B cell (primary cell): ENCODE data around the gene PIGT. TPM values are rescaled to one million over a fixed set of nuclear protein-coding genes. Genes with fewer than 3 reads are reported as not detected.

Experiments used
- ATAC-seq: fragments of 200-7000 bp; cut with Tn5 transposase; one replicate; pipeline ENCODE4 v1.10.0; 2021; ENCODE audit warnings: low read depth, mild to moderate bottlenecking, moderate number of reproducible peaks, moderate library complexity
- CTCF ChIA-PET: fragments of 350-600 bp; sonication (Branson Sonifier 250); formaldehyde crosslinking; loops from one replicate; lab custom pipeline; 2021; ENCODE audit warnings: antibody characterized with exemption, inconsistent platforms; lab: Charles Lee
- POLR2A ChIA-PET: fragments of 350-600 bp; sonication (Branson Sonifier 250); formaldehyde crosslinking; loops from one replicate; lab custom pipeline; 2021; ENCODE audit warnings: antibody characterized with exemption; lab: Charles Lee
- DNase-seq: peaks from one replicate; pipeline ENCODE4 v3.0.0; 2013
- H2AFZ ChIP-seq: 2 replicates; pipeline ENCODE4 v1.6.1; 2012; ENCODE audit warnings: mild to moderate bottlenecking, low read depth, low read length; ENCODE audit not compliant: insufficient read depth, poor library complexity, severe bottlenecking
- H3K27ac ChIP-seq, 2 donors: 1 replicate in 1 of 2; 2 replicates in 1 of 2; pipeline ENCODE4 v1.5.1; 2012 to 2013; ENCODE audit warnings: low read length in 2 of 2, mild to moderate bottlenecking in 2 of 2, moderate library complexity in 1 of 2
- H3K27me3 ChIP-seq, 4 experiments: fragments of 200-600 bp in 1 of 4; sonication (generic) in 1 of 4; replicated peaks in 1 of 4; 1 replicate in 2 of 4; 2 replicates in 2 of 4; pipeline versions ENCODE4 v1.6.1 to v1.7.0; 2013 to 2016; ENCODE audit warnings: low read length in 3 of 4, mild to moderate bottlenecking in 2 of 4, mixed read lengths in 1 of 4, moderate library complexity in 1 of 4; ENCODE audit not compliant: insufficient read depth in 4 of 4, control insufficient read depth in 3 of 4; ENCODE audit errors: control extremely low read depth in 1 of 4
- H3K36me3 ChIP-seq, 2 experiments: replicated peaks in 1 of 2; 1 replicate in 1 of 2; 2 replicates in 1 of 2; pipeline versions ENCODE4 v1.6.1 to v1.7.1; 2013; ENCODE audit warnings: low read length in 1 of 2; ENCODE audit not compliant: insufficient read depth in 2 of 2, control insufficient read depth in 1 of 2; ENCODE audit errors: control extremely low read depth in 1 of 2, extremely low read depth in 1 of 2
- H3K4me1 ChIP-seq, 2 donors: fragments of 200-600 bp in 1 of 2; sonication (generic) in 1 of 2; 1 replicate in 1 of 2; 2 replicates in 1 of 2; pipeline versions ENCODE4 v1.5.1 to v1.6.1; 2013 to 2017; ENCODE audit warnings: low read length in 2 of 2; ENCODE audit not compliant: control insufficient read depth in 2 of 2, insufficient read depth in 2 of 2
- H3K4me2 ChIP-seq: replicated peaks from 2 replicates; pipeline ENCODE3; 2012; ENCODE audit warnings: mild to moderate bottlenecking, low read depth, low read length; ENCODE audit not compliant: poor library complexity, severe bottlenecking
- H3K4me3 ChIP-seq, 5 experiments: fragments of 200-600 bp in 1 of 5; sonication (generic) in 1 of 5; 1 replicate in 3 of 5; 2 replicates in 2 of 5; pipeline versions ENCODE4 v1.5.1 to v1.7.0; 2011 to 2016; ENCODE audit warnings: low read length in 4 of 5, mild to moderate bottlenecking in 4 of 5, low read depth in 2 of 5, control low read depth in 1 of 5, moderate library complexity in 1 of 5; ENCODE audit not compliant: insufficient read depth in 1 of 5; ENCODE audit errors: control extremely low read depth in 1 of 5, extremely low read depth in 1 of 5
- H3K79me2 ChIP-seq: fragments of 200-600 bp; sonication (generic); one replicate; pipeline ENCODE4 v1.6.0; 2016; ENCODE audit warnings: low read length; ENCODE audit not compliant: control insufficient read depth, insufficient read depth
- H3K9ac ChIP-seq: fragments of 200-600 bp; sonication (generic); 2 replicates; pipeline ENCODE4 v1.6.1; 2017; ENCODE audit warnings: mild to moderate bottlenecking, low read length, moderate library complexity
- H3K9me3 ChIP-seq, 3 donors: one replicate each; pipeline versions ENCODE4 v1.6.1 to v1.7.1; 2013; ENCODE audit warnings: low read length in 2 of 3; ENCODE audit not compliant: control insufficient read depth in 2 of 3, insufficient read depth in 1 of 3; ENCODE audit errors: control extremely low read depth in 1 of 3
- H4K20me1 ChIP-seq: 2 replicates; pipeline ENCODE4 v1.6.0; 2012; ENCODE audit warnings: mild to moderate bottlenecking, low read length; ENCODE audit not compliant: insufficient read depth, control insufficient read depth, poor library complexity, severe bottlenecking
- H3K27ac Mint-ChIP-seq: one replicate; pipeline ENCODE4 v1.8.0; 2021; ENCODE audit warnings: mixed read lengths
- H3K27me3 Mint-ChIP-seq: one replicate; pipeline ENCODE4 v1.8.0; 2021; ENCODE audit warnings: mixed read lengths
- H3K4me1 Mint-ChIP-seq: one replicate; pipeline ENCODE4 v1.8.0; 2021; ENCODE audit warnings: mixed read lengths
- H3K4me3 Mint-ChIP-seq: one replicate; pipeline ENCODE4 v1.8.0; 2021; ENCODE audit warnings: mixed read lengths
- H3K9me3 Mint-ChIP-seq: one replicate; pipeline ENCODE4 v1.8.0; 2022; ENCODE audit warnings: mixed read lengths; ENCODE audit not compliant: insufficient read depth
- CTCF ChIP-seq: fragments of 200-600 bp; IDR thresholded peaks from one replicate; pipeline ENCODE4 v1.8.0; 2022; ENCODE audit warnings: antibody characterized with exemption, mild to moderate bottlenecking
- EZH2 ChIP-seq: IDR thresholded peaks from 2 replicates; pipeline ENCODE4 v1.6.1; 2012; ENCODE audit warnings: borderline replicate concordance, low read depth, mild to moderate bottlenecking, moderate library complexity, low read length; ENCODE audit not compliant: insufficient read depth, poor library complexity, severe bottlenecking
- WGBS: methylation state at CpG from one replicate; pipeline ENCODE4 v1.1.5; 2013; ENCODE audit warnings: missing lambda C conversion rate; ENCODE audit not compliant: insufficient coverage; 5-methylcytosine and 5-hydroxymethylcytosine counted together
- intact Hi-C: fragments of 100-400 bp; cut with micrococcal nuclease; formaldehyde crosslinking; loops from one replicate; pipeline ENCODE4 v1.10.0; 2022
- polyA plus RNA-seq: library from polyadenylated mRNA; depleted of rRNA; stranded (reverse); fragments of >200 nt; gene quantifications from 2 replicates; pipeline ENCODE4 v1.2.3, GENCODE V29; 2012
- total RNA-seq, 2 donors: library from RNA; stranded (reverse); fragments of 120-200 nt in 1 of 2; gene quantifications; 1 replicate in 1 of 2; 2 replicates in 1 of 2; pipeline versions ENCODE4 v1.2.3 to v1.2.4, GENCODE V29; 2013 to 2022

Gene PIGT
- total and polyA plus RNA-seq, 2 donors (not counting 1 experiment from before 2014, with no cell fraction given), result 51.6 to 106 TPM

- H3K27ac Mint-ChIP-seq, result no peak overlapping the region
- intact Hi-C loops, result no loop called here
- no peaks in the 10 kb centered on the region for H3K36me3 ChIP-seq
- POLR2A ChIA-PET, result no interaction called here
- H2AFZ ChIP-seq, result no peak overlapping the region
- no peaks in the 10 kb centered on the region for H3K79me2 ChIP-seq
- H3K27me3 ChIP-seq, result peaks cover 0 to 12% (median 6%) of the 10 kb centered on the region in 4 experiments
- no peaks in the 10 kb centered on the region for H3K9me3 ChIP-seq
- no peak for TF ChIP-seq EZH2
- TF ChIP-seq CTCF, result no peak
- peaks cover 14% of the 10 kb centered on the region for H3K27me3 Mint-ChIP-seq
- no peak for ATAC-seq
- no peaks in the 10 kb centered on the region for H3K9me3 Mint-ChIP-seq
- H3K4me1 Mint-ChIP-seq, result no peaks in the 10 kb centered on the region
- no peak overlapping the region for H3K4me3 ChIP-seq
- CTCF ChIA-PET, result interaction anchor here (1.0 kb wide), 1 partner anchor 11 kb away, joined by 7 read pairs; no protein-coding TSS in a partner anchor
- no peak for DNase-seq
- no peak overlapping the region for H3K27ac ChIP-seq
- H4K20me1 ChIP-seq, result no peaks in the 10 kb centered on the region
- no peak overlapping the region for H3K9ac ChIP-seq
- H3K4me1 ChIP-seq, result no peaks in the 10 kb centered on the region
- no peak overlapping the region for H3K4me2 ChIP-seq
- H3K4me3 Mint-ChIP-seq, result no peak overlapping the region
- no CpG with 5 or more reads among the region's 1 CpG for WGBS
Observed at GRCh38 chr20:45461225-45461624, 45.3 kb downstream of the PIGT start.

- Histone ChIP-seq H3K4me2 (no peak overlapping the region), H4K20me1 (no peaks in the 10 kb centered on the region), H3K4me3 (no peak overlapping the region), H3K4me1 (no peaks in the 10 kb centered on the region), H3K27ac (no peak overlapping the region), H3K9me3 (no peaks in the 10 kb centered on the region), H3K36me3 (no peaks in the 10 kb centered on the region), H3K9ac (no peak overlapping the region), H3K27me3 (peaks cover 0 to 16% (median 8%) of the 10 kb centered on the region in 4 experiments), H2AFZ (no peak overlapping the region), H3K79me2 (no peaks in the 10 kb centered on the region)
- CTCF ChIA-PET, result interaction anchor here (1.6 kb wide), 1 partner anchor 89 kb away, joined by 5 read pairs; no protein-coding TSS in a partner anchor
- Mint-ChIP-seq H3K9me3 (no peaks in the 10 kb centered on the region), H3K27ac (no peak overlapping the region), H3K27me3 (peaks cover 20% of the 10 kb centered on the region), H3K4me1 (no peaks in the 10 kb centered on the region), H3K4me3 (no peak overlapping the region)
- no peak for DNase-seq
- POLR2A ChIA-PET, result no interaction called here
- intact Hi-C loops, result no loop called here
- ATAC-seq, result no peak
- no peak for TF ChIP-seq CTCF
- no peak for TF ChIP-seq EZH2
- 91% methylated on average over 5 of the region's 6 CpGs for WGBS
Observed at GRCh38 chr20:45462711-45463509, 47.0 kb downstream of the PIGT start.
